ENCODE measurements around the gene STON2.

DNA sequence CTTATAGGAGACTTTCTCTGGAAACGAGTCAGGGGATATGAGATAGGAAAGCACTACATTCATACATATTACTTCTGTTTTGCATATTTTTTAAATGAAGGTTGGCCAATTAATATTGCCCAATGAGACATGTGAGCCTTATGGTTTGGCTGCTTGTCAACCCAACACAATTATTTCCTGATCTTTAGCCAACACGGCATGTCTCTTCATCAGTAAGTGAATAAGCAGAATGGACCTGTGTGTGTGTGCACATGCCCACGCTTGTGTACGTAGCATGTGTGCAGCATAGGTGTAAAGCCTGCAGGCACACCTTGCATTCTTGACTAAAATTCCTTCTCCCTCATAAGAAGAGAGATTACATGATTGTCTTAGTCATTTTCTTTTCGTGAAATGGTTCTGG is 88.3 kb downstream of the STON2 start:
- TF ChIP-seq CEBPB (IDR thresholded peaks at IDR 0.05; ENCODE audit: borderline replicate concordance, low read depth, low read length) (no peak), POLR2AphosphoS5 (IDR thresholded peaks at IDR 0.05; ENCODE audit: low read depth, low read length) (no peak), EP300 (IDR thresholded peaks at IDR 0.05; ENCODE audit: low read depth in 2 of 2, low read length in 2 of 2) (no peak), EP300 (CRISPR knock-in tag; IDR thresholded peaks at IDR 0.05; ENCODE audit: borderline replicate concordance) (no peak), ZNF354B (CRISPR knock-in tag; IDR thresholded peaks at IDR 0.05) (no peak), TCF7L2 (IDR thresholded peaks at IDR 0.05; ENCODE audit: low read depth, low read length) (no peak), NR2C2 (CRISPR knock-in tag; IDR thresholded peaks at IDR 0.05; ENCODE audit: borderline replicate concordance) (no peak), MAFK (conservative IDR thresholded peaks at IDR 0.05 in 1 of 2, IDR thresholded peaks at IDR 0.05 in 1 of 2; ENCODE audit: low read length in 2 of 2) (no peak), SP1 (IDR thresholded peaks at IDR 0.05) (no peak), SP1 (CRISPR knock-in tag; IDR thresholded peaks at IDR 0.05) (no peak), RAD21 (CRISPR knock-in tag; IDR thresholded peaks at IDR 0.05) (no peak), ZIK1 (CRISPR knock-in tag; IDR thresholded peaks at IDR 0.05; ENCODE audit: borderline replicate concordance, low read depth) (no peak)
- TF ChIP-seq, protein P1, sequence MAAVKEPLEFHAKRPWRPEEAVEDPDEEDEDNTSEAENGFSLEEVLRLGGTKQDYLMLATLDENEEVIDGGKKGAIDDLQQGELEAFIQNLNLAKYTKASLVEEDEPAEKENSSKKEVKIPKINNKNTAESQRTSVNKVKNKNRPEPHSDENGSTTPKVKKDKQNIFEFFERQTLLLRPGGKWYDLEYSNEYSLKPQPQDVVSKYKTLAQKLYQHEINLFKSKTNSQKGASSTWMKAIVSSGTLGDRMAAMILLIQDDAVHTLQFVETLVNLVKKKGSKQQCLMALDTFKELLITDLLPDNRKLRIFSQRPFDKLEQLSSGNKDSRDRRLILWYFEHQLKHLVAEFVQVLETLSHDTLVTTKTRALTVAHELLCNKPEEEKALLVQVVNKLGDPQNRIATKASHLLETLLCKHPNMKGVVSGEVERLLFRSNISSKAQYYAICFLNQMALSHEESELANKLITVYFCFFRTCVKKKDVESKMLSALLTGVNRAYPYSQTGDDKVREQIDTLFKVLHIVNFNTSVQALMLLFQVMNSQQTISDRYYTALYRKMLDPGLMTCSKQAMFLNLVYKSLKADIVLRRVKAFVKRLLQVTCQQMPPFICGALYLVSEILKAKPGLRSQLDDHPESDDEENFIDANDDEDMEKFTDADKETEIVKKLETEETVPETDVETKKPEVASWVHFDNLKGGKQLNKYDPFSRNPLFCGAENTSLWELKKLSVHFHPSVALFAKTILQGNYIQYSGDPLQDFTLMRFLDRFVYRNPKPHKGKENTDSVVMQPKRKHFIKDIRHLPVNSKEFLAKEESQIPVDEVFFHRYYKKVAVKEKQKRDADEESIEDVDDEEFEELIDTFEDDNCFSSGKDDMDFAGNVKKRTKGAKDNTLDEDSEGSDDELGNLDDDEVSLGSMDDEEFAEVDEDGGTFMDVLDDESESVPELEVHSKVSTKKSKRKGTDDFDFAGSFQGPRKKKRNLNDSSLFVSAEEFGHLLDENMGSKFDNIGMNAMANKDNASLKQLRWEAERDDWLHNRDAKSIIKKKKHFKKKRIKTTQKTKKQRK (IDR thresholded peaks at IDR 0.05; ENCODE audit: low read length), result no peak
- TF ChIP-seq, protein P2, sequence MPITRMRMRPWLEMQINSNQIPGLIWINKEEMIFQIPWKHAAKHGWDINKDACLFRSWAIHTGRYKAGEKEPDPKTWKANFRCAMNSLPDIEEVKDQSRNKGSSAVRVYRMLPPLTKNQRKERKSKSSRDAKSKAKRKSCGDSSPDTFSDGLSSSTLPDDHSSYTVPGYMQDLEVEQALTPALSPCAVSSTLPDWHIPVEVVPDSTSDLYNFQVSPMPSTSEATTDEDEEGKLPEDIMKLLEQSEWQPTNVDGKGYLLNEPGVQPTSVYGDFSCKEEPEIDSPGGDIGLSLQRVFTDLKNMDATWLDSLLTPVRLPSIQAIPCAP (CRISPR knock-in tag; IDR thresholded peaks at IDR 0.05; ENCODE audit: low read depth), result no peak
- TF ChIP-seq, protein P3, sequence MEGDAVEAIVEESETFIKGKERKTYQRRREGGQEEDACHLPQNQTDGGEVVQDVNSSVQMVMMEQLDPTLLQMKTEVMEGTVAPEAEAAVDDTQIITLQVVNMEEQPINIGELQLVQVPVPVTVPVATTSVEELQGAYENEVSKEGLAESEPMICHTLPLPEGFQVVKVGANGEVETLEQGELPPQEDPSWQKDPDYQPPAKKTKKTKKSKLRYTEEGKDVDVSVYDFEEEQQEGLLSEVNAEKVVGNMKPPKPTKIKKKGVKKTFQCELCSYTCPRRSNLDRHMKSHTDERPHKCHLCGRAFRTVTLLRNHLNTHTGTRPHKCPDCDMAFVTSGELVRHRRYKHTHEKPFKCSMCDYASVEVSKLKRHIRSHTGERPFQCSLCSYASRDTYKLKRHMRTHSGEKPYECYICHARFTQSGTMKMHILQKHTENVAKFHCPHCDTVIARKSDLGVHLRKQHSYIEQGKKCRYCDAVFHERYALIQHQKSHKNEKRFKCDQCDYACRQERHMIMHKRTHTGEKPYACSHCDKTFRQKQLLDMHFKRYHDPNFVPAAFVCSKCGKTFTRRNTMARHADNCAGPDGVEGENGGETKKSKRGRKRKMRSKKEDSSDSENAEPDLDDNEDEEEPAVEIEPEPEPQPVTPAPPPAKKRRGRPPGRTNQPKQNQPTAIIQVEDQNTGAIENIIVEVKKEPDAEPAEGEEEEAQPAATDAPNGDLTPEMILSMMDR (CRISPR knock-in tag; IDR thresholded peaks at IDR 0.05), result no peak
- TF ChIP-seq, protein P4, sequence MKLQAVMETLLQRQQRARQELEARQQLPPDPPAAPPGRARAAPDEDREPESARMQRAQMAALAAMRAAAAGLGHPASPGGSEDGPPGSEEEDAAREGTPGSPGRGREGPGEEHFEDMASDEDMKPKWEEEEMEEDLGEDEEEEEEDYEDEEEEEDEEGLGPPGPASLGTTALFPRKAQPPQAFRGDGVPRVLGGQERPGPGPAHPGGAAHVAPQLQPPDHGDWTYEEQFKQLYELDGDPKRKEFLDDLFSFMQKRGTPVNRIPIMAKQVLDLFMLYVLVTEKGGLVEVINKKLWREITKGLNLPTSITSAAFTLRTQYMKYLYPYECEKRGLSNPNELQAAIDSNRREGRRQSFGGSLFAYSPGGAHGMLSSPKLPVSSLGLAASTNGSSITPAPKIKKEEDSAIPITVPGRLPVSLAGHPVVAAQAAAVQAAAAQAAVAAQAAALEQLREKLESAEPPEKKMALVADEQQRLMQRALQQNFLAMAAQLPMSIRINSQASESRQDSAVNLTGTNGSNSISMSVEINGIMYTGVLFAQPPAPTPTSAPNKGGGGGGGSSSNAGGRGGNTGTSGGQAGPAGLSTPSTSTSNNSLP (IDR thresholded peaks at IDR 0.05; ENCODE audit: low read depth, low read length), result no peak
